ENCODE results near the gene CLCA2. TPM values are rescaled to one million over a fixed set of nuclear protein-coding genes. Genes with fewer than 3 reads are reported as not detected.

Gene CLCA2
- total and polyA plus RNA-seq, 7 experiments from 2014 or later: not detected

DNA sequence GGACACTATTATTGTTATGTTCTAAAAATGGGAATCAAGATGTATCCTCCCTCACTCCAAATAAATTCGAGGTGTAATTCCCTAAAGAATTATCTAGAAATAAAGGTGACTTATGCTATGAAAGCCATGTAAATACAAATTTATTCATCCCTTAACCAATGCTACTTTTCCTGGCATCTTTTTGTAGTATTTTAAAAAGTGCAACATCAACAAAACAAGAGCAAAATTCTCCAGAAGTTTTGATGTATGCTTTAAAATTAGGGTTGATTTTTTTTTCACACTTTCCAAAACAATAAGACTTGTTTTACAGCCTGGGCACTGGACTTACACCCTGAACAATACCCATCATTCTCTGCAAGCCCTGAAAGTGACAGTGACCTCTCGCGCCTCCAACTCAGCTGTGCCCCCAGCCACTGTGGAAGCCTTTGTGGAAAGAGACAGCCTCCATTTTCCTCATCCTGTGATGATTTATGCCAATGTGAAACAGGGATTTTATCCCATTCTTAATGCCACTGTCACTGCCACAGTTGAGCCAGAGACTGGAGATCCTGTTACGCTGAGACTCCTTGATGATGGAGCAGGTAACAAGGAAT is 23.3 kb downstream of the CLCA2 start:
- ChIA-PET CTCF (no interaction called here), POLR2A (no interaction called here)
- ATAC-seq (no peak), DNase-seq (no peak)
- no peak overlapping the region for H3K4me3 ChIP-seq (ENCODE audit: low read length)
- no peak overlapping the region for H3K4me3 Mint-ChIP-seq
- no peaks in the 10 kb centered on the region for H3K36me3 Mint-ChIP-seq
- peaks cover 0 to 2% (median 0%) of the 10 kb centered on the region in 11 donors for H3K9me3 Mint-ChIP-seq
- intact Hi-C loops (cut with micrococcal nuclease): no loop called here
- H3K27ac ChIP-seq (ENCODE audit: low read depth, low read length): no peak overlapping the region
- no peaks in the 10 kb centered on the region for H3K4me1 Mint-ChIP-seq
- no peaks in the 10 kb centered on the region for H3K36me3 ChIP-seq (ENCODE audit: control insufficient read depth in 2 of 3, insufficient read depth in 3 of 3, low read length in 3 of 3)
- no peaks in the 10 kb centered on the region for H3K27me3 ChIP-seq (ENCODE audit: control insufficient read depth in 2 of 2, insufficient read depth in 2 of 2, low read length in 2 of 2)
- H3K27me3 Mint-ChIP-seq: peaks cover 0 to 11% (median 4%) of the 10 kb centered on the region in 5 donors
- H3K4me1 ChIP-seq (ENCODE audit: control insufficient read depth in 2 of 2, insufficient read depth in 2 of 2, low read length in 2 of 2): no peaks in the 10 kb centered on the region
- no peak overlapping the region for H3K27ac Mint-ChIP-seq
- H3K9me3 ChIP-seq (ENCODE audit: control insufficient read depth in 2 of 3, low read length in 3 of 3): no peaks in the 10 kb centered on the region

DNA sequence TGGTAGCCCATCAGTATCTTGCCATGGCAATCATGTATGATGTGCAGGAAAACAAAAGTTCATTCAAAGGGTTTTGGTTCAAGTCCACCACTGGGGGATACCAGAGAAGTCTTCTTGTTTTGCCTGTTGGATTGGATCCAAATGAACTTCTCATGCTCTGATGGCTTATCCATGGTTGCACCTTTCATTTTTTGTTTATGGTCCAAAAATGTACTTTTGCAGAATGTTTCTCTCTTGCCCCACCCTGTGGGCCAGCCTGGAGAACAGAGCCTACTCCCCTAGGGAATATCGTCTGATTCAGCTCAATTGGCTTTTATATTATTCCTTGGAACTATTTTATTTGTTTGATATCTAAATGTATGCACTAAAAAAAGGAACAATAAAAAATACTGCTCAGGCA is 24.7 kb downstream of the CLCA2 start:
- no peaks in the 10 kb centered on the region for H3K36me3 ChIP-seq (ENCODE audit: control insufficient read depth in 2 of 3, insufficient read depth in 3 of 3, low read length in 3 of 3)
- CTCF ChIA-PET: no interaction called here
- POLR2A ChIA-PET: no interaction called here
- Mint-ChIP-seq H3K27me3 (peaks cover 0 to 11% (median 4%) of the 10 kb centered on the region in 5 donors), H3K4me1 (no peaks in the 10 kb centered on the region), H3K27ac (no peak overlapping the region), H3K36me3 (no peaks in the 10 kb centered on the region), H3K9me3 (peaks cover 0 to 2% (median 0%) of the 10 kb centered on the region in 11 donors), H3K4me3 (no peak overlapping the region)
- no peaks in the 10 kb centered on the region for H3K27me3 ChIP-seq (ENCODE audit: control insufficient read depth in 2 of 2, insufficient read depth in 2 of 2, low read length in 2 of 2)
- H3K27ac ChIP-seq (ENCODE audit: low read depth, low read length): no peak overlapping the region
- H3K4me3 ChIP-seq (ENCODE audit: low read length): no peak overlapping the region
- no peaks in the 10 kb centered on the region for H3K4me1 ChIP-seq (ENCODE audit: control insufficient read depth in 2 of 2, insufficient read depth in 2 of 2, low read length in 2 of 2)
- H3K9me3 ChIP-seq (ENCODE audit: control insufficient read depth in 2 of 3, low read length in 3 of 3): no peaks in the 10 kb centered on the region
- intact Hi-C loops (cut with micrococcal nuclease): no loop called here
- DNase-seq (no peak), ATAC-seq (no peak)

DNA sequence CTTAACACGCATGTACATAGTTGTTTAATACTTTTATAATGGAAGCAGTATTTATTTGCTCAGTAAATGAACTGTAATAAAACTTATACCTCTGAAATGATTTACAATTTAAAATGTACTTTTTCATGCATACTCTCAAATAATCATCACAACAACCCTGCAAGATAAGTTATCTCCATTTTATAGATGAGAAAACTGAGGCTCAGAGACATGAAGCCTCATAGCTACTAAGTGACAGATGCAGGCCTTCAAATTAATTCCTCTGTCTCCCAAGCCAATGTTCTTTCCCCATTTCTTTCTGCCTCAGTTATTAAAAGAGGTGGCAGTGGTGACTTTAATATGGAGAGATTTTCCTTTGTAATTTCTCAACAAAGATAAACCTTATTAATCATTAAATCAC is 25.1 kb downstream of the CLCA2 start:
- H3K4me3 ChIP-seq (ENCODE audit: low read length): no peak overlapping the region
- CTCF ChIA-PET: interaction anchor here (0.5 kb wide), 2 partner anchors 47 to 408 kb away, joined by 3 to 4 read pairs; no protein-coding TSS in a partner anchor
- ATAC-seq (no peak), DNase-seq (no peak)
- no peaks in the 10 kb centered on the region for H3K9me3 ChIP-seq (ENCODE audit: control insufficient read depth in 2 of 3, low read length in 3 of 3)
- peaks cover 0 to 2% (median 0%) of the 10 kb centered on the region in 11 donors for H3K9me3 Mint-ChIP-seq
- H3K4me3 Mint-ChIP-seq: no peak overlapping the region
- H3K27me3 Mint-ChIP-seq: peaks cover 0 to 11% (median 4%) of the 10 kb centered on the region in 5 donors
- no peaks in the 10 kb centered on the region for H3K4me1 ChIP-seq (ENCODE audit: control insufficient read depth in 2 of 2, insufficient read depth in 2 of 2, low read length in 2 of 2)
- no peak overlapping the region for H3K27ac Mint-ChIP-seq
- H3K4me1 Mint-ChIP-seq: no peaks in the 10 kb centered on the region
- no peaks in the 10 kb centered on the region for H3K36me3 ChIP-seq (ENCODE audit: control insufficient read depth in 2 of 3, insufficient read depth in 3 of 3, low read length in 3 of 3)
- intact Hi-C loops (cut with micrococcal nuclease): no loop called here
- no peak overlapping the region for H3K27ac ChIP-seq (ENCODE audit: low read depth, low read length)
- POLR2A ChIA-PET: no interaction called here
- no peaks in the 10 kb centered on the region for H3K27me3 ChIP-seq (ENCODE audit: control insufficient read depth in 2 of 2, insufficient read depth in 2 of 2, low read length in 2 of 2)
- no peaks in the 10 kb centered on the region for H3K36me3 Mint-ChIP-seq

DNA sequence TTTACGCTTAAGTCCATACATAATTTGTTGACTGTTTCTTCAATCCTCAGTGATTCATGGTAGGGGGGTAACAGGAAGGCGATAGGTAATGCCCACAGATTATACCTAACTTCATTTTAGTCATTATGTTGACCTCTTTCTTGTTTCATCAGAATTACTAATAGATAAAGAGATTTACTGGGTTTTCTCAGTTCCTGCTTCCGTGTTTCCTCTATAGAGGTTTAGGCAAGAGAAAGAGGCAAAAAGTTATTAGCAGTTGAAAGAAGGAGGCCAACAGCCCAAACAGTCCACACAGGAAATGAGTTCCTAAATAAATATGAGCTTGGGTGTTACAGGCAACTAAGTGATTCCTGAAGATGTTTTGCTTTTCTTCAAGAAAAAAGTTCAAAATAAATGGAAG is 26.9 kb downstream of the CLCA2 start:
- no peaks in the 10 kb centered on the region for H3K36me3 Mint-ChIP-seq

DNA sequence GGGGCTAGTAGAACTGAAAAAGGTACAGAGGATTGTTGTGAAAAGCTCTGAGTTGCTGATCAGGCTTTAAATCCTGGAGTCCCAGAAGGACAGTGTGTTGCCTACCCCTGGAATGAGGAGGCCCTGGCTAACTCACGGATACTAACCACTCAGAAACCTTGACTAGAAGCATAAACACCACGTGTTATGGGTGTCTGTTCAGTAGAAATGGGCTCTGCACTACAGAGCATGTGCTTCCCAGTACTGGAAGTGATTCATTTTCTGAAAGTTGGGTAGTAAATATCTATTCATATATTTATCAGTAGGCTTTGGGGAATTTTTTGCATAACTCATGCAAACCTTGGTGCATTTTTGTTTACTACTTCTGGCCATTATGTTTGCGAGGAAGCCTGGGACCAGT is 29.7 kb downstream of the CLCA2 start:
- no peak for ATAC-seq
- no peaks in the 10 kb centered on the region for H3K9me3 Mint-ChIP-seq
- H3K27me3 Mint-ChIP-seq: peaks cover 6 to 19% (median 10%) of the 10 kb centered on the region in 5 donors
- Histone ChIP-seq H3K27me3 (ENCODE audit: control insufficient read depth in 2 of 2, insufficient read depth in 2 of 2, low read length in 2 of 2) (no peaks in the 10 kb centered on the region), H3K36me3 (ENCODE audit: control insufficient read depth in 2 of 3, insufficient read depth in 3 of 3, low read length in 3 of 3) (no peaks in the 10 kb centered on the region), H3K9me3 (ENCODE audit: control insufficient read depth in 2 of 3, low read length in 3 of 3) (no peaks in the 10 kb centered on the region), H3K4me1 (ENCODE audit: control insufficient read depth in 2 of 2, insufficient read depth in 2 of 2, low read length in 2 of 2) (no peaks in the 10 kb centered on the region), H3K27ac (ENCODE audit: low read depth, low read length) (no peak overlapping the region), H3K4me3 (ENCODE audit: low read length) (no peak overlapping the region)
- no peak overlapping the region for H3K27ac Mint-ChIP-seq
- H3K4me3 Mint-ChIP-seq: no peak overlapping the region
- H3K4me1 Mint-ChIP-seq: no peaks in the 10 kb centered on the region
- intact Hi-C loops (cut with micrococcal nuclease): no loop called here
- DNase-seq: no peak
- POLR2A ChIA-PET: no interaction called here
- H3K36me3 Mint-ChIP-seq: no peaks in the 10 kb centered on the region
- CTCF ChIA-PET: no interaction called here

More for the DNA sequence above, 26.9 kb downstream of the CLCA2 start:
- ChIA-PET POLR2A (no interaction called here), CTCF (no interaction called here)
- no peak overlapping the region for H3K27ac ChIP-seq (ENCODE audit: low read depth, low read length)
- no peaks in the 10 kb centered on the region for H3K36me3 ChIP-seq (ENCODE audit: control insufficient read depth in 2 of 3, insufficient read depth in 3 of 3, low read length in 3 of 3)
- H3K4me1 ChIP-seq (ENCODE audit: control insufficient read depth in 2 of 2, insufficient read depth in 2 of 2, low read length in 2 of 2): no peaks in the 10 kb centered on the region
- H3K27me3 Mint-ChIP-seq: peaks cover 0 to 17% (median 4%) of the 10 kb centered on the region in 5 donors
- DNase-seq (no peak), ATAC-seq (no peak)
- no peak overlapping the region for H3K4me3 Mint-ChIP-seq
- no peaks in the 10 kb centered on the region for H3K27me3 ChIP-seq (ENCODE audit: control insufficient read depth in 2 of 2, insufficient read depth in 2 of 2, low read length in 2 of 2)
- no peaks in the 10 kb centered on the region for H3K9me3 ChIP-seq (ENCODE audit: control insufficient read depth in 2 of 3, low read length in 3 of 3)
- no peak overlapping the region for H3K4me3 ChIP-seq (ENCODE audit: low read length)
- H3K9me3 Mint-ChIP-seq: no peaks in the 10 kb centered on the region
- intact Hi-C loops (cut with micrococcal nuclease): no loop called here
- H3K4me1 Mint-ChIP-seq: no peaks in the 10 kb centered on the region
- H3K27ac Mint-ChIP-seq: no peak overlapping the region

DNA sequence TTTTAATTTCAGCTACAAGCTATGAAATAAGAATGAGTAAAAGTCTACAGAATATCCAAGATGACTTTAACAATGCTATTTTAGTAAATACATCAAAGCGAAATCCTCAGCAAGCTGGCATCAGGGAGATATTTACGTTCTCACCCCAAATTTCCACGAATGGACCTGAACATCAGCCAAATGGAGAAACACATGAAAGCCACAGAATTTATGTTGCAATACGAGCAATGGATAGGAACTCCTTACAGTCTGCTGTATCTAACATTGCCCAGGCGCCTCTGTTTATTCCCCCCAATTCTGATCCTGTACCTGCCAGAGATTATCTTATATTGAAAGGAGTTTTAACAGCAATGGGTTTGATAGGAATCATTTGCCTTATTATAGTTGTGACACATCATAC is 31.1 kb downstream of the CLCA2 start:
- Mint-ChIP-seq H3K27ac (no peak overlapping the region), H3K36me3 (no peaks in the 10 kb centered on the region), H3K27me3 (peaks cover 6 to 19% (median 10%) of the 10 kb centered on the region in 5 donors), H3K9me3 (no peaks in the 10 kb centered on the region), H3K4me3 (no peak overlapping the region), H3K4me1 (no peaks in the 10 kb centered on the region)
- no peaks in the 10 kb centered on the region for H3K36me3 ChIP-seq (ENCODE audit: control insufficient read depth in 2 of 3, insufficient read depth in 3 of 3, low read length in 3 of 3)
- ATAC-seq (no peak), DNase-seq (no peak)
- H3K4me3 ChIP-seq (ENCODE audit: low read length): no peak overlapping the region
- H3K27me3 ChIP-seq (ENCODE audit: control insufficient read depth in 2 of 2, insufficient read depth in 2 of 2, low read length in 2 of 2): no peaks in the 10 kb centered on the region
- intact Hi-C loops (cut with micrococcal nuclease): no loop called here
- CTCF ChIA-PET: interaction anchor here (0.7 kb wide), 1 partner anchor 61 kb away, joined by 3 read pairs; no protein-coding TSS in a partner anchor
- no peaks in the 10 kb centered on the region for H3K4me1 ChIP-seq (ENCODE audit: control insufficient read depth in 2 of 2, insufficient read depth in 2 of 2, low read length in 2 of 2)
- POLR2A ChIA-PET: no interaction called here
- H3K9me3 ChIP-seq (ENCODE audit: control insufficient read depth in 2 of 3, low read length in 3 of 3): no peaks in the 10 kb centered on the region
- H3K27ac ChIP-seq (ENCODE audit: low read depth, low read length): no peak overlapping the region

DNA sequence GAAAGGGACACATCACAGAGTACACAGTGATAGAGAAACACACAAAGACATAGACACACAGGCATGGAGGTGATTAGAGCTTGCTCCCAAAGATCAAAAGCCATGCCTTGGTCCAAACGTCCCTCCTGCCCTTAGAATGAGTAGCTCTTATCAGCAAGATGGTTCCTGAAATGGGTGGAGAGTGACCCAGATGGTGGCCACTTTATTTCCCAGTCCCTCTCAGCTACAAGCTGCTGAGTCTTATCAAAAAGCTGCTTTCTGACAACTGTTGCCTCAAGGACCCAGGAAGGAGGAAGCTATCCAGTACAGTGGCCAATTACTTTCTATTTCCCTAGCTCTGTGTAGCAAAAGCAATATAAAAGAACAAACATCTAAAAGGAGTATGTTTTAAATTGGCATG is 37.0 kb downstream of the CLCA2 start:
- Histone ChIP-seq H3K27ac (ENCODE audit: low read depth, low read length) (no peak overlapping the region), H3K4me3 (ENCODE audit: low read length) (no peak overlapping the region), H3K9me3 (ENCODE audit: control insufficient read depth in 2 of 3, low read length in 3 of 3) (no peaks in the 10 kb centered on the region), H3K4me1 (ENCODE audit: control insufficient read depth in 2 of 2, insufficient read depth in 2 of 2, low read length in 2 of 2) (no peaks in the 10 kb centered on the region), H3K27me3 (ENCODE audit: control insufficient read depth in 2 of 2, insufficient read depth in 2 of 2, low read length in 2 of 2) (no peaks in the 10 kb centered on the region), H3K36me3 (ENCODE audit: control insufficient read depth in 2 of 3, insufficient read depth in 3 of 3, low read length in 3 of 3) (no peaks in the 10 kb centered on the region)
- H3K9me3 Mint-ChIP-seq: no peaks in the 10 kb centered on the region
- intact Hi-C loops (cut with micrococcal nuclease): no loop called here
- ChIA-PET CTCF (interaction anchor here (1.0 to 1.1 kb wide), 2 partner anchors 9 to 13 kb away, joined by 3 read pairs; no protein-coding TSS in a partner anchor), POLR2A (no interaction called here)
- DNase-seq: no peak
- ATAC-seq: no peak
- H3K36me3 Mint-ChIP-seq: no peaks in the 10 kb centered on the region
- no peak overlapping the region for H3K4me3 Mint-ChIP-seq
- peaks cover 9 to 22% (median 10%) of the 10 kb centered on the region in 5 donors for H3K27me3 Mint-ChIP-seq
- no peak overlapping the region for H3K27ac Mint-ChIP-seq
- no peaks in the 10 kb centered on the region for H3K4me1 Mint-ChIP-seq

Measured in naive thymus-derived CD4-positive, alpha-beta T cell (primary cell).